GM21528 (cell line): ENCODE measurements around the gene GPR68.
"Not testable (repeated sequence)": the region's sequence is repeated elsewhere in the genome, so short reads cannot be mapped to it uniquely, and the experiment has no call there.

Source experiments
- ATAC-seq: cut with Tn5 transposase; IDR thresholded peaks from one replicate; pipeline ENCODE4 v1.9.1; 2021; ENCODE audit warnings: mild to moderate bottlenecking, moderate library complexity; ENCODE audit not compliant: unreplicated experiment, low FRiP score

The GPR68 gene

DNA sequence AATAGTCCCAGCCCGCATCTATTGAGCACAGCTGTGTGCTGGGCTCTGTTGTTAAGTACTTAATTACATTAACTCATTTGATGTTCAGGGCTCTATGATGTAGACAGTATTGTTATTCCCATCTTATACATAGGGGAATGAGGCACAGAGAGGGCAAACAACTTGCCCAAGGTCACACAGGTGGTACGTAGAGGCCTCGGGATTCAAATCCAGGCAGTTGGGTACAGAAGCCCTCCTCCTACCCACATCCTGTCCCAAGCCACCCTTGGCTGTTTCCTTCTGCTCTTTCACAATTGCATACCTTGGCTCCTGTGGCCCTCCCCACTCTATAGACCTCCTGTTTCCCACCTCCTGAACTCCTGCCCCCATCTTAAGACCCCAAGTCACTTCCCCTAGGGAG, 10.0 kb upstream of the GPR68 start:
- no peak for ATAC-seq

DNA sequence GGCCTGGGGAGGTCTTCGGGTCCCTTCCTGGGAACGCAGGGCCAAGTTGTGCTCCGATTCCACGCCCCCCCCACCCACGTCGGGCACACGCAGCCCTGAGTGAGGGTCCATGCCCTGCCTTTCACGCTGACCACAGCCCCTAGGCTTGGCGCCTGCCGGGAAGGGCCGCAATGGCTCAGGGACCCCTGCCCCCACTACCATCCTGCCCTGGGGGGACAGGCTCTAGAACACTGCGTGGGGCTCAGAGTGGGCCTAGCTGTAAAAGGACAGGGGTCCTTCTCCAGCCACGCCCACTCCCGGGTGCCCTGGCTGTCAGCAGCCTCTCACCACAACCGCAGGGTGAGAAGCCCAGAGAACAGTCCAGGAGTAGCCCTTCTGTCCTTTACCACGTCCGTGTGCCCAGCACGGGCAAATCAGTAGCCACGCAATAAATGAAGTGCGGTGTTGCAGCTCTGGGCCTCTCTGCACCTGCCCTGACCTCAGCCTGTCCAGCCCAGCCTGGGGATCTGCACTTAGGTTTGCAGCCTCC, 9.4 kb upstream of the GPR68 start:
- no peak for ATAC-seq

DNA sequence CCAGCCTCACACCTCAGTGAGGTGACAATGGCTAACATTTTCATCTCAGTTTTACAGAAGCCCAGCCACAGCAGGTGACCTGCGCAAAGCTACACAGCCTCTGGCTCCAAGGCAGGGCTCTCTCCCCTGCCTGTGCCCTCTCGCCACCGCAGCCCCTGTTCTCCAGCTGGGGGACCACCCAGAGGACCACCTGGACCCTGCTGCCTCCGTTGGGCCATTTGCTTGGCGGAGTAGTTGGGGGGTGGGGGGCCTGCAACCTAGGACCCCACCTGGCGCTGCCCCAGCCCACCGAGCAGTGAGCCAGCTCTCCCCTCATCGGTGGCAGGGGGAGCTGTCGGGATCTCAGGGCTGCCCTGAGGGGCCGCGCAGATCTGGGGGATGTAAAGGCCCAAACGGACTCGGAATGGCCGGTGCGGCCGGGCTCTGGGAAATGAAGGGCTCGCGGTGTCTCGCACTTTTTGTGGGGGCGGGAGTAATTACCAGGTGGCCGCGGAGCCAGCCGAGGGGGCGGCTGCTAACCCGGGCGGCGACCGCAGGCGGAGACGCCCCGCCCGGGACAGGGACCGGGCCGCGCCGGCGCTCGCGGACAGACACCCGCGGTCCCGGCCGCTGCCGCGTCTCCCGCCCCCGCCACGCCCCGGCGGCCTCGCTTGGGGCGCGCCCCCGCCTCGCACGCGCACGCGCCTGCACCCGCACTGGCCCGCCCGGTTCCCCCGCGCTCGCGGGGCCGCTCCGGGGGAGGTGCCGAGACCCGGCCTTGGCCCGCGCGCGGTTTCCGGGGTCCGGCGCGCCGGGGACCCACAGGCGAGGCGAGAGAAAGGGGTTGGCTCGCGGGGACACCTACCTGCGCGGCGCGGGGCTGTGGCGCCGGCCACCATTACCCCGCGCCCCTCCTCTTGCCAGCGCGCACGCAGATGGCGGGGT, 8.6 kb upstream of the GPR68 start:
- ATAC-seq: no peak

DNA sequence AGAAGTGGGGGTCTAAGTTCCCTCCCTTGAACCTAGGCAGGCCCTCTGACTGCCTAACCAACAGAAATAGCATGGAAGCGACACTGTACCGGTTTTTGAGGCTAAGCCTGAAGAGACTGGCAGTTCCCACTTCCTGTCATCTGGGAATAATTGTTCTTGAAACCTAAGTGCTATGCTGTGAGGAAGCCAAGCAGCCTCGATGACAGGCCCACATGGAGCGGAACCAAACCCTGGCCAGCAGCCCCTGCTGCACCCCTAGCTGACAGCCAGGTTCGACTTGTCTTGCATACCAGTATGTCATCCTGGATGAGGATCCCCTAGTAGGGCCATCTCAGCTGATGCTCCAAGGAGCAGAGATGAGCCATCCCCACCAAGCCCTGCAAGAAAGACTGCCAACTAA, 6.4 kb upstream of the GPR68 start:
- no peak for ATAC-seq

DNA sequence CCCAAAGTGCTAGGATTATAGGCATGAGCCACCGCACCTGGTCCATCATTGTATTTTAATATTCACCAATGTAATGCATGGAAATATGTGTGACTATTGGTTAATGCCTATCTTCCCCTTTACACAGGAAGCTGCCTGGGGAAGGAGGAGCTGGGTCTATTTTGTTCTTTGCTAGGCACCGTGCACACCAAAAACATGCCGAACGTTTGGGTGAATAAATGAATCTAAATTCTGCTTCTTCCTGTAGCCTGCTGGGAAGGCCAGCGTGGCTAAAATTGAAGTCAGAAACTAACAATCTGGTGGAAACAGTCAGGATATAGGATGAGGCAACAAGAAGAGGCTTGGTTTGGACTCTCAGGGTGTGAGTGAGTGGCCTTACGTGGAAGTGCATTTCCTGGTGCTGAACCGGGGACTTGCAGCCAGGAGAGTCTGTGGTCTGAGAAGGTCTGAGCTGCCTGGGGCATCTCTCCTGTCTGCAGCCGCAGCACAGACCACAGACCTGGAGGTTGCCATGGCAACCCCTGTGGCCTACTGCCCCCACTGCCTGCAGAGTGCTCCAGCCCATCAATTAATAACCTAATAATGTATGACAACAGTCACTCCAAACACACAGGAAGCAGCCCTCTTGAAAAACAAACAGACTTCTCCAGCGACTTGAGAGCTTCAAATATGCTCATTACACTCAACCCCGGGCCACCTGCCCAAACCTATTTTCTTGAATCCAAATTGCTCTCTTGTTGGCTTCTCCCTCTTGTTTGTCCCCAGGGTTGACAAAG, 5.5 kb upstream of the GPR68 start:
- peak; percentile 81 for ATAC-seq

DNA sequence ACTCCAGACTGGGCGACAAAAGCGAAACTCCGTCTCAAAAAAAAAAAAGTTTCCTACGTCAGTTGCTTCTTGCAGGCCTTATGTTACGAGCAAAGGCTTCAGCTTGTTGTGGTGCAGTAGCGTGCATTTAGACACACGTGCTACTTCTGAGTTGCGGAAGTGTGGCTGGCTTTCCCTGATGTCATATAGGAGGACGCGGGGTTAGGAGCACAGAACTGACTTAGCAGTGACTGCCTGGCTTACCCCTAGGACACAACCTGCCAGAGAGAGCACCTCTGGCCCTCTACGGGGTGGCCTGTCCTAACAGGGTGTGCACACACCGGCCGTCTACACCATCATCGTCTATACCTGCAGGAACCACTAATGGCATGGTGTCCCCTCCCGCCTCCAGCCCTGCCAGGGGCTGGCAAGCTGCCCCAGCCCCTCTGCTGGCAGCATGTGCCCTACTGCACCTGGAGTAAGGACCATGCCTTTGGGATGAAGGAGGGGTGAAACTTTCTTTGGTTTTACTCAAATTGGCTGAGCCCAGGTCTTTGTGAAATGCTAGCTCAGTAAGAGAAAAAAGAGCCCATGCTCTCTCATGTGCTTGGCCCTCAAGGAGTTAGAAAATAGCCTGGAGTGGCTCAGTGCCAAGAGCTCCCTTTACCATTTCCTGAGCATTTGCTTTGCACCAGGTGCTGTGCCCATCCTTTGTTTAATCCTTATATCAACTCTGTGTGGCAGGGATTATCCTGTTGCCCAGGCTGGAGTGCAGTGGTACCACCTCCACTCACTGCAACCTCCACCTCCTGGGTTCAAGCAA, 1.7 kb upstream of the GPR68 start:
- no peak for ATAC-seq

DNA sequence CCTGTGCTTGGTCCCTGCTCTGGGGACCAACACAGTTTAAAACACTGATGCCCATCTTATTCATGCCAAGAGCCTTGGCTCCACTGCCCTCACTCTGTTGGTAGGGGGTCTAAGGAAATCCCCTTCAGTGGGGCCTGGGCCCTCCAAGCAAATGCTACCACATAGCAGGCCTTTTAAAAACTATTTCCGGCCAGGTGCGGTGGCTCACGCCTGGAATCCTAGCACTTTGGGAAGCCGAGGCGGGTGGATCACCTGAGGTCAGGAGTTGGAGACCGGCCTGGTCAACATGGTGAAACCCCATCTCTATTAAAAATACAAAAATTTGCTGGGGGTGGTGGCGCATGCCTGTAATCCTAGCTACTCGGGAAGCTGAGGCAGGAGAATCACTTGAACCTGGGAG, 1.1 kb upstream of the GPR68 start:
- ATAC-seq: not testable (repeated sequence)

DNA sequence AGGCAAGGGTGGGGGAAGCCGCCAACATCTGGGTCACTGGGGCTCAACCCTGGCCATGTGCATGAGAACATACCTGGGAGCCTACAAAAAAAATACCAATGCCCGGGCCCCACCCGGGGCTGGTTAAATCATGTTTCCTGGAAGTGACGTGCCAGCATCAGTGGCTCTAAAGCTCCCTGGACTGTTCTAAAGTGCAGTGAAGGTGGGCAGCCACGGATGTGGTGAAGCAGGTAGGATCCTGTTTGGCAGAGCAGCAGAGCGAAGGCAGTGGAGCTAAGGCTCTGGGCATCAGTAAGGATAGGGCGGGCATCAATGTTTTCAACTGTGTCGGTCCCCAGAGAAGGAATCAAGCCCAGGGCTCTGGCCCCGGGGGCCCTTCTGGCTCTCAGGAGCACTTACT, 525 bp upstream of the GPR68 start:
- no peak for ATAC-seq

DNA sequence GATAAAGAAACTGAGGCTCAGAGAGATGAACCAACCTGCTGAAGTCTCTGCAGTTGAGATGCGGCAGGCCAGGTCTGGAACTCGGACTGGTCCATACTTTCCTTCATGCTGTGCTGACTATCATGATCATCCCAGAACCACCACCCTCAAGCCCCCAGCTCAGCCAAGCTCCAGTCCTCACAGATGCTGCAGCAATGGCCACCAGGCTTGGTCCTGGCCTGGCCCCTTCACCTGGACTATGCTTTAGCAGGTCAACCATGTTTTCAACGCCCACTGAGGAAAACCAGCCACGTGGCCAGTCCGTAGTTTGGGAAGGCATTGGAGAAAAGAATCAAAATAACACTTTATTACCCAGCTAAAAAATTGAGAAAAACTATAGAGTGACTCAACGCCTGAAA, 1.4 kb downstream of the GPR68 start:
- ATAC-seq: peak; percentile 6

DNA sequence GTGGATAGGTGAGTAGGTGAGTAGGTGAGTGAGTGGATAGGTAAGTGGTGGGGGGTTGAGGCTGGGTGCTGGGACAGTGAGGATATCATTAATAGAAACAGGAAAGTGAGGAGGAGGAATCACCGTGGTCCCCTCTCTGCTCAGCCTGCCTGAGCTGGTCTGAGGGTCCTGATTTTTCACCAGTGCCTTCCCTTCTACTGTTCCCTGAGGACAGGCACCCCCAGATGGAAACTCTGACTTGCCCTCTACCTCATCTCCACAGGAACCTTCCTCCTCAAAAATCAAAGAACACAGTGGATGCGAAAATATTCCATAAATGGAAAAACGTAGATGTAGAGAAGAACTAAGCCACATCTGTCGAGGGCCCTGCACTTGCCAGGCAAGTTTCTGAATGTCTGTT, 1.9 kb downstream of the GPR68 start:
- no peak for ATAC-seq

DNA sequence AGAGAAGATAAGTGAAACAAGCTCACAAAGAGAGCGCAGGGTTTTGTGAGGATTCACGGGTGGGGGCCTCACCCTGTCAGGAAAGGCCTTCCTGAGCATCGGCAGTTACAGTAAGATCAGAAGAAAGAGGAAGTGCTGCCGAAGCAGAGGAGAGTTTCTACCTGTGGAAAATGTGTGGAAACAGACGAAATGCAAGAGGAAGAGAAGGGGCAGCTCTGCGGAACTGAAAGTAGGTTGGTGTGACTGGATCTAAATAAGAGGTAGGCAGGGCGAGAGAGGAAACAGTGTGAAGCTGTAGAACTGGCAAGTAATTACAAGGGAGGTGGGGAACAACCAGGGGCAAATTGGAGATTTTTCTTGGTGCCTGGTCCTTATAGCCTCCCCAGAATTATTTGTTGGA, 2.6 kb downstream of the GPR68 start:
- ATAC-seq: peak; percentile 63

DNA sequence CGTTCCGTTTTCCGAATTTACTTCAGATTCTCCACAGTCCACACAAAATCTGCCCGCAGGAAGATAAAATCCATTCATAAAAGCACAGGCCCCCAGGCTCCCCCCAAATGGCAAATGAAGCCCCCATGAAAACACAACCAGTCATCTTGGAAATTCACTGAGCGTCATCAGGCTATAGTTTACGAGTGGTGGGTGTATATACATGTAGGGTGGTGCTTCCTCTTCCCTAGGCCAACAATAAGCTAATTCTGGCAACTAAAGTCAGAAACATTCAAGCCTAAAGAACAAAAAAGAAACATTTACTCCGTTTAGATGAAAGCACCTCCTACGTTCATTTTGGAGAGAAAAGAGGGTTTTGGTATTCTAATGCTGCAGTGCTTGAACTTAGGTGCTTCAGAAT, 5.8 kb downstream of the GPR68 start:
- ATAC-seq: no peak

DNA sequence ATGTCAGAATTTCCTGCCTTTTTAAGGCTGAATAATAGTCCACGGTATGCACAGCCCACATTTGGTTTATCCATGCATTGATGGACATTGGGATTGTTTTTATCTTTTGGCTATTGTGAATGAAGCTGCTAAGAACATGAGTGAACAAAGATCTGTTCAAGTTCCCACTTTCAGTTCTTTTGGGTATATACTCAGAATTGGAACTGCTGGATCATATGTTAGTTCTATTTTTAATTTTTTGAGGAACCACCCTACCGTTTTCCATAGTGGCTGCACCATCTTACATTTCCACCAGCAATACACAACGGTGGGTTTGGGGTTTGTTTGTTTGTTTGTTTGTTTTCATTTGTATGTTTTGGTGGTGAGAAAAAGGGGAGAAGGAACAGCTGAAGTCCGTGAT, 6.4 kb downstream of the GPR68 start:
- ATAC-seq: no peak

DNA sequence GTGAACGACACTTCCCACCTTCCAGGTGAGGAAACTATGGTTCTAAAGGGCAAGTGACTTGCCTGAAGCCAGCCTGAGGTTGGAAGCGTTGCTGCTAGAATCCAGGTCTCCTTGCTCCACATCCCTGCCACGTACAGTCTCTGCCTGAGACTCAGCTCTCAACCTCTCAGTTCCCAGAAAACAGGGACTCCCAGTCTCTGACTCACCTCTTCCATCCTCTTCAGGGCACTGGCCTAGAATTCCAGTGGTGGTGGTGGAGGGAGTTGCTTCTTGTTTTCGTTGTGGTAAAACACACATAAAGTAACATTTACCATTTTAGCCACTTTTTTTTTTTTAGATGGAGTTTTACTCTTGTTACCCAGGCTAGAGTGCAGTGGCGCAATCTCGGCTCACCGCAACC, 7.3 kb downstream of the GPR68 start:
- ATAC-seq: no peak

DNA sequence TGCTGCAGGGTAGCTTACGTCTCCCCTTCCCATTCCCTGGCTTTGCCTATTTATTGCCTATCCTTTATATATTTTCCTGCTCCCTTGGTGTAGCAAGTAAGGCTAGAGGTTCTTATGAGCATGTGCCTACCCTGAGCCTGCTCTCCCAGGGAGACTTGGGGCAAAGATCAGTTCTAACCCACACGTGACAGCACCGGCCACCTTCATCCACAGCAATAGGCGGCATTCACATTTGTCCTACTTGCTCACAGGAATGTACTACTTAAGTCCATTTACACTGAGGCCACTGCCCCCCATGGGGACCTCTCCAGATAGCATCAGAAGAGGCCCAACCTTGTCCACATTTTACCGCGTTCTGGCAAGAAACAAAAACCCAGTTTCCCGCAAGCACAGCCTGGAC, 8.7 kb downstream of the GPR68 start:
- no peak for ATAC-seq

DNA sequence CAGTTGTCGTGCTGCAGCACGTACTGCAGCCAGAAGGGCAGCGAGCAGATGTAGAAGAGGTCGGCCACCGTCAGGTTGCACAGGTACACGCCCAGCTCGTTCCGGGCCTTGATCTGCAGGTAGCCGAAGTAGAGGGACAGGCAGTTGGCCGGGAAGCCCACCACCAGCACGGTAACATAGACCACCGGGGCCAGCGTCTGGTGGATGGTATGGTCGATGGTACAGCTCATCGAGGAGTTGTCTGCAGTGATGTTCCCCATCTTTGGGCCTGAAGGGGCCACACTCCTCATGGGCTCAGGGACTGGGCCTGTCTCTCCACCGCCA, 9.8 kb downstream of the GPR68 start:
- ATAC-seq: no peak

DNA sequence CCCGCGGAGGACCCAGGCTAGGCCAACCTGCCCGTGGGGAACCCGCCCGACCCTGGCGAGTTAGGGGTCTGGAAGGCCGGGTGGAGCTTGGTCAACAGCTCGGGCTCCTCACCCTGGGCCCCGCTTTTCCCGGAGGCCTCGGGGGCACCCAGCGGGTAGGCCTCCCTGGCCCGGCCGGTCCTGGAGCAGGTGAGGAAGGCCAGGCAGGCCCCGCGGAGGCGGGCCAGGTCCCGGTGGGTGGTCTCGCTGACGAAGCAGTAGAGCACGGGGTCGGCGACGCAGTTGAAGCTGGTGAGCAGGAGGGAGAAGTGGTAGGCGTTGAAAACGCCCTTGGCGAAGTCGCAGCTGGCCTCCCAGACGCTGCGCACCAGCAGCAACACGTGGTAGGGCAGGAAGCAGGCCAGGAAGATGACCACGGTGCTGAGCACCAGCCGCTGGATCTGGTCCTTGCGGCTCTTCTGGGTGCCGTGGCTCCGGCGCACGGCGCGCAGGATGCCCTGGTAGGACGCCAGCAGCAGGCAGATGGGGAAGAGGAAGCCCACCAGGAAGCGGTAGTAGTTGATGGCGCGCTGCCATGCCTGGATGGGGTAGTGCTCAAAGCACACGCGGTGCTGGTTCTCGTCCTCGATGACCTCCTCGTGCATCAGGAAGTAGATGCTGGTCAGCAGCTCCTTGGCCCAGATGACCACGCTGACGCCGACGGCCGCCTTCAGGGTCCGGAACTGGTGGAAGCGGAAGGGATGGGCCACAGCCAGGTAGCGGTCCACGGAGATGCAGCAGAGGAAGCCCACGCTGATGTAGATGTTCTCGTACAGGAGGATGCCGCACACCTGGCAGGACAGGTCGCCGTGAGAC, 10.3 kb downstream of the GPR68 start:
- no peak for ATAC-seq

DNA sequence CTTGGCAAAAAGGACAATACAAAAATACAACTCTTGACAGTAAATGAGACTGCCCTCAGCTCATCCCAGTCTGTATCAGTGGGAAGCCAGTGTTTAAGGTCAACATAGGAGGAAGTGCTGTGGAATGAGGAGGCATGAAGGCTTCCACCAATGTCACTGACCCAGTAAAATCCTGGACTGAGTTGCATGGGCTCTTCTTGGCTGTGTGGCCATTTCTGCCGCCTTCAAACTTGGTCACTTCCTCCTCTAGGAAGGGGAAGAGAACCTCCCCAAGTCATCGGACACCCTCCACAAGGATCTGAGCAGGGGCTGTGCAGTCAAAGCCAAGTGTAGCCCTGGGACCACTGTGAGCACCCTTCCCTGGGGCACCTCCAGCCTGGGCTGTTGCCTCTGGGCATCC, 11.9 kb downstream of the GPR68 start:
- ATAC-seq: no peak

DNA sequence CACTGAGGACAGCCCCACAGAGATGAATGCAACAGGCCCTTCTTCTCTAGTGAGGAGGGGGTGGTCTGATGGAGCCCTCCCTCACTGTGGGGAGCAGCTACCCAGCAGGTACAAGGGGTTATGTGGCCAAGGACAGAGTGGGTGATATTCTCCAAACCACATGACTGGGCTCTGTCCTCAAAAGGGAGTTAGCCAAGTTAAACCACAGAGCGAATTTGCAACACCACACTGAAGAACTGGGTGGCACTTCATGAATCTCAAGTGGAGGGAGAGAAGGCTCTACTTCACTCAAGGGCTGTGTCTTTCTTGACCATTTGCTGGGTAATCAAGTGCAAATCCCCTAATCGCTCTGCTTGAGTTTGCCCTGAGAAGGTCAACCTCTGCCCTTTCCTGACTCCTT, 12.5 kb downstream of the GPR68 start:
- no peak for ATAC-seq

DNA sequence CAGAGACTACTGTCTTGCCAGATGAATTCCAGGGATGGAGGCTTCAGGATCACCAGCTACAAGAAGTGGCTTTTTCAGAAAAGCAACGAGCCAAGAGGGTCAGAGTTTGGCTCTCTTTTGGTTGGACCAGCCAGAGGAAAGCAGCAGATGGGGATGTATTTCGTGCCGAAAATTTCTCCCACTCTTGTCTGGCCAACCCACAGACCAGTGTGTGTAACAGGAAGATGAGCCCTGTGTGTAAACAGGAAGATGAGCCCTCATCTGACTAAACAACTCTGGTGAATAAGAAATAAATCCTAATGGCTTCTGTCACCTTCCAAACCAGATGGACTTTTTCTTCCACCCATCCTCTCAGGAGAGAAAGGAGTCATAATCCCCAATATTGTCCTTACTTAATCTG, 13.1 kb downstream of the GPR68 start:
- no peak for ATAC-seq
